Kidney (tissue), 14 donors: ENCODE measurements around the gene IPO4. TPM values are rescaled to one million over a fixed set of nuclear protein-coding genes. Genes with fewer than 3 reads are reported as not detected.

Experiments used
- DNase-seq, 5 donors: peaks; one replicate each; pipeline ENCODE4 v3.0.0-alpha.2; 2013 to 2020
- FAIRE-seq: peaks from 2 replicates; lab custom pipeline; 2012; peaks lifted over from hg19 to GRCh38; lab: Jason Lieb, UNC
- H3K27ac ChIP-seq, 2 donors: one replicate each; pipeline ENCODE4 v1.7.0; 2013; ENCODE audit warnings: low read depth in 2 of 2, low read length in 2 of 2, inconsistent platforms in 1 of 2
- H3K27me3 ChIP-seq: one replicate; pipeline ENCODE4 v1.7.1; 2013; ENCODE audit warnings: low read length, inconsistent platforms; ENCODE audit not compliant: control insufficient read depth, insufficient read depth
- H3K36me3 ChIP-seq, 3 donors: one replicate each; pipeline versions ENCODE4 v1.7.0 to v1.7.1; 2013; ENCODE audit warnings: low read length in 3 of 3, control low read depth in 1 of 3, inconsistent platforms in 1 of 3; ENCODE audit not compliant: insufficient read depth in 3 of 3, control insufficient read depth in 2 of 3
- H3K4me1 ChIP-seq, 3 donors: one replicate each; pipeline versions ENCODE4 v1.7.0 to v1.7.1; 2013; ENCODE audit warnings: low read length in 3 of 3, inconsistent platforms in 1 of 3, low read depth in 1 of 3; ENCODE audit not compliant: control insufficient read depth in 2 of 3, insufficient read depth in 2 of 3
- H3K4me3 ChIP-seq, 3 donors: one replicate each; pipeline versions ENCODE4 v1.7.0 to v1.8.1; 2013; ENCODE audit warnings: low read length in 3 of 3, control low read depth in 1 of 3, inconsistent platforms in 1 of 3
- H3K9ac ChIP-seq, 3 donors: one replicate each; pipeline versions ENCODE4 v1.7.0 to v1.7.1; 2013; ENCODE audit warnings: low read length in 3 of 3, control low read depth in 1 of 3, inconsistent platforms in 1 of 3
- H3K9me3 ChIP-seq, 3 donors: one replicate each; pipeline versions ENCODE4 v1.7.0 to v1.7.1; 2013; ENCODE audit warnings: low read length in 3 of 3, control low read depth in 1 of 3, inconsistent platforms in 1 of 3; ENCODE audit not compliant: control insufficient read depth in 2 of 3, insufficient read depth in 1 of 3
- intact Hi-C: fragments of 100-400 bp; cut with DNase I; formaldehyde crosslinking; loops from one replicate; pipeline ENCODE4 v1.11.1; 2022
- polyA plus RNA-seq: library from polyadenylated mRNA; stranded (reverse); fragments of 350-450 nt; fragmentation: Illumina TruSeq; extraction: RNeasy Lipid Tissue Mini Kit (QIAGEN cat#74804); gene quantifications from one replicate; pipeline ENCODE4 v1.2.3, GENCODE V29; 2014; ENCODE audit warnings: low read depth, low replicate concordance; ENCODE audit not compliant: insufficient read depth
- total RNA-seq: library from RNA; stranded (reverse); fragmentation: NEBNext Ultra II Directional; extraction: Animal tissue kit (Norgen Biotek cat#: 25700); gene quantifications from one replicate; pipeline ENCODE4 v1.2.1, GENCODE V29; 2021
- TF ChIP-seq, protein P1 (sequence below): IDR thresholded peaks from 3 replicates; pipeline ENCODE4 v1.5.1; 2012; ENCODE audit warnings: mild to moderate bottlenecking, moderate library complexity, borderline replicate concordance; ENCODE audit not compliant: insufficient read depth; ENCODE audit errors: extremely low read depth
- donor health status: control.
- donor health status: control.
- donor health status: control.
- donor health status: control.
- donor health status: control.
- donor health status: DM: yes; HTN: yes; CAD: no.
- donor health status: Normal renal cell carcinoma (clear cell type).

The IPO4 gene
- total and polyA plus RNA-seq, 2 donors from 2014 or later: 22.2 to 49.5 TPM

GRCh38 chr14:24149302-24149969 is 39.2 kb downstream of the IPO4 start:
- FAIRE-seq: no peak
- Histone ChIP-seq H3K4me3 (no peak overlapping the region), H3K27me3 (no peaks in the 10 kb centered on the region), H3K36me3 (peaks cover 4 to 35% (median 28%) of the 10 kb centered on the region in 3 donors), H3K9ac (no peak overlapping the region), H3K9me3 (no peaks in the 10 kb centered on the region), H3K27ac (no peak overlapping the region), H3K4me1 (peaks cover 2 to 20% (median 11%) of the 10 kb centered on the region in 3 donors)
- TF ChIP-seq, protein P1, sequence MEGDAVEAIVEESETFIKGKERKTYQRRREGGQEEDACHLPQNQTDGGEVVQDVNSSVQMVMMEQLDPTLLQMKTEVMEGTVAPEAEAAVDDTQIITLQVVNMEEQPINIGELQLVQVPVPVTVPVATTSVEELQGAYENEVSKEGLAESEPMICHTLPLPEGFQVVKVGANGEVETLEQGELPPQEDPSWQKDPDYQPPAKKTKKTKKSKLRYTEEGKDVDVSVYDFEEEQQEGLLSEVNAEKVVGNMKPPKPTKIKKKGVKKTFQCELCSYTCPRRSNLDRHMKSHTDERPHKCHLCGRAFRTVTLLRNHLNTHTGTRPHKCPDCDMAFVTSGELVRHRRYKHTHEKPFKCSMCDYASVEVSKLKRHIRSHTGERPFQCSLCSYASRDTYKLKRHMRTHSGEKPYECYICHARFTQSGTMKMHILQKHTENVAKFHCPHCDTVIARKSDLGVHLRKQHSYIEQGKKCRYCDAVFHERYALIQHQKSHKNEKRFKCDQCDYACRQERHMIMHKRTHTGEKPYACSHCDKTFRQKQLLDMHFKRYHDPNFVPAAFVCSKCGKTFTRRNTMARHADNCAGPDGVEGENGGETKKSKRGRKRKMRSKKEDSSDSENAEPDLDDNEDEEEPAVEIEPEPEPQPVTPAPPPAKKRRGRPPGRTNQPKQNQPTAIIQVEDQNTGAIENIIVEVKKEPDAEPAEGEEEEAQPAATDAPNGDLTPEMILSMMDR: no peak
- DNase-seq: peak in 1 of 5 donors; percentile 51
- intact Hi-C loops: no loop called here

- H3K4me1 ChIP-seq: peaks cover 2 to 20% (median 11%) of the 10 kb centered on the region in 3 donors
- TF ChIP-seq, protein P1: no peak
- H3K9ac ChIP-seq: peak overlapping the region; percentile 61 to 79 (median 66)
- no peak for FAIRE-seq
- H3K27ac ChIP-seq: peak overlapping the region; percentile 49 to 71
- H3K36me3 ChIP-seq: peaks cover 4 to 33% (median 28%) of the 10 kb centered on the region in 3 donors
- intact Hi-C loops: no loop called here
- H3K9me3 ChIP-seq: no peaks in the 10 kb centered on the region
- no peaks in the 10 kb centered on the region for H3K27me3 ChIP-seq
- peak overlapping the region; percentile 65 to 94 (median 77) for H3K4me3 ChIP-seq
- DNase-seq: peak in 2 of 5 donors; percentile 56 to 87
Measured at GRCh38 chr14:24147761-24148428, 40.7 kb downstream of the IPO4 start.

DNA sequence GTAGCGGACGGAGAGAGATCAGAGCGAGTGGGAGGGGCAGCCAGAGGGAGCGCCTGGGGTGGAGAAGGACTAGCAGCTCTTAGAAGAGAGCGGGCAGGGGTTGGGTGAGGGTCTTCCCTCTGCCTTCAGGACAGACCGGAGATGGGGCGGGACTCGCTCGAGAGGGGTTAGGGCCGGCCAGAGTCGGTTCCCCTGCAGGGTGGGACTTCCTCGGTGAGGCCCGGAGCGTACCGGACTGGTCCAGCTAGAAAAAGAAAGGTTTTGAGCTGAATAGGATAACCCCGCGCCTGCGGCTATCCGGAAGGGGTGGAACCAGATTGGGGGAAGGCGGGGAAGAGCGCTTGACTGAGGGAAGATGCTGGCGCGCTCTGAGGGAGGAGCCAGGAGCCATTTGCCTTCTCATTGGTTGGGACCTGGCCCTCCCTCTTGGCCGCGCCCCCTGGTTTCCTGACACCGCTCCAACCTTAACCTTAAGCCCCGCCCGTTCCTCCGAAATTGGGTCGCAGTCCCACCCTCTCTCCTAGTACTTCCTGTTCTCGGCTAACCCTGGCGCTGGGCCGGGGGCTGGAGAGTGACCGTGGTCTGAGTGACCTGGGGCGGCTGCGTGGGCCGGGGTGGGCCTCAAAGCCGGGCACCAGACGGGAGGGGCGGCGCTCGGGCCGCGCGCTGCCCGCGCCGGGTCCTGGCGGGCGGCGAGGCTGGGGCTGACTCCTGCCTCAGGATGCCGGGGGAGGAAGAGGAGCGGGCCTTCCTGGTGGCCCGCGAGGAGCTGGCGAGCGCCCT is 41.4 kb downstream of the IPO4 start, which contains the start of gene RNF31:
TSS of gene RNF31 (plus strand) at position 521 of the 783 bp plus-strand sequence. CDS start at position 722, 201 bp downstream.
- Histone ChIP-seq H3K27me3 (no peaks in the 10 kb centered on the region), H3K27ac (peak within 1 kb of the TSS; percentile 91 to 98), H3K9me3 (no peaks in the 10 kb centered on the region), H3K36me3 (peaks cover 4 to 29% (median 26%) of the 10 kb centered on the region in 3 donors), H3K9ac (peak within 1 kb of the TSS; percentile 72 to 92 (median 79)), H3K4me3 (peak within 1 kb of the TSS; percentile 84 to 94 (median 87)), H3K4me1 (peaks cover 2 to 22% (median 11%) of the 10 kb centered on the region in 3 donors)
- FAIRE-seq (peak; percentile 94), DNase-seq (peak; percentile 98 to 99 (median 99))
- intact Hi-C loops: no loop called here
- TF ChIP-seq, protein P1: no peak
